Measurements from ENCODE around the gene PRKCA.

DNA sequence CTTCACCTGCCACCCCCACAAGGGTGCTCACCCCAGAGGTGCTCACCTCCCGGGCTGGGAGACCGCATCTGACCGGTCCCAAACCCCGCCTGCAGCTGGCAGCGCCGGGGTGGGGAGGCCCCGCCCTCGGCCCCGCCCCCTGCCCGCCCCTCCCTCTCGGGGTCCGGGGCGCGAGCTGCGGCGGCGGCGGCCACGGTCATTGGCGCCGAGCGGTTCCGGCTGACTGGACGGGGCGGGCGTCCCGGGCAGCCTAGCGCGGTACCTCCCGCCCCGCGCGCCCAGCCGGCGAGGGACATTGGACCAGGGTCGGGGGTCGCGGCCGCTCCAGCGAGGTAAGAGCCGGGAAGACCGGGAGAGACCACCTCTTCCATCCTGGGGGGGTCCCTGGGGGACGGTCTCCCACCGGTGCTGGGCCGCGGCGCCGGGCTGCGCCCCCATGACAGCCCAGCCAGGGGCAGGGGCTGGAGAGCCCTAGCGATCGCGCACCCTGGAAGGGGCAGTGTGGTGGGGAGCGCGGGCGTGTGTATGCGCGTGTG lies 532.6 kb downstream of the PRKCA start, which contains the start of gene CACNG5:
- TF ChIP-seq CTCF (IDR thresholded peaks at IDR 0.05) (no peak), POLR2A (IDR thresholded peaks at IDR 0.05) (no peak)

Data from gastroesophageal sphincter (tissue), 3 donors.